Fibroblast of pulmonary artery (primary cell): Measurements from ENCODE around the gene POLK.

ENCODE experiments used
- DNase-seq: peaks from one replicate; pipeline ENCODE4 v3.0.0-alpha.2; 2010; ENCODE audit warnings: low read depth
- H3K4me3 ChIP-seq: replicated peaks from 2 replicates; pipeline ENCODE4 v1.5.1; 2011; ENCODE audit warnings: low read depth, mild to moderate bottlenecking, control low read depth, low read length, moderate library complexity
- CTCF ChIP-seq: IDR thresholded peaks from 2 replicates; pipeline ENCODE4 v1.5.1; 2011; ENCODE audit warnings: mild to moderate bottlenecking, control low read depth, low read length, inconsistent platforms; ENCODE audit errors: missing control alignments

Gene POLK

GRCh38 chr5:75637949-75638348 is 126.3 kb downstream of the POLK start:
- no peak for TF ChIP-seq CTCF
- DNase-seq = no peak
- no peak overlapping the region for H3K4me3 ChIP-seq

GRCh38 chr5:75639535-75640311 is 128.0 kb downstream of the POLK start:
- no peak for TF ChIP-seq CTCF
- no peak for DNase-seq
- H3K4me3 ChIP-seq = no peak overlapping the region

GRCh38 chr5:75640395-75640794 is 128.7 kb downstream of the POLK start:
- no peak overlapping the region for H3K4me3 ChIP-seq
- no peak for TF ChIP-seq CTCF
- peak; percentile 84 for DNase-seq

GRCh38 chr5:75640826-75641225 is 129.1 kb downstream of the POLK start:
- H3K4me3 ChIP-seq = no peak overlapping the region
- no peak for TF ChIP-seq CTCF
- no peak for DNase-seq

- no peak for TF ChIP-seq CTCF
- no peak for DNase-seq
- H3K4me3 ChIP-seq = no peak overlapping the region
Measured at GRCh38 chr5:75648712-75649111, 137.0 kb downstream of the POLK start.
